Esophagus muscularis mucosa (tissue), 4 donors: ENCODE results near the gene UBA6.

ENCODE experiments used
- CTCF ChIP-seq, 3 experiments: fragments of 200-600 bp in 2 of 3; fragments of 450-650 bp in 1 of 3; sonication (generic) in 2 of 3; IDR thresholded peaks; one replicate each; pipeline ENCODE4 v1.5.1; 2017 to 2019; ENCODE audit warnings: antibody characterized with exemption in 3 of 3, mild to moderate bottlenecking in 2 of 3, moderate library complexity in 1 of 3
- EP300 ChIP-seq: sonication (generic); formaldehyde crosslinking; IDR thresholded peaks from one replicate; pipeline ENCODE4 v1.6.1; 2017; ENCODE audit warnings: antibody characterized with exemption
- POLR2A ChIP-seq: fragments of 450-650 bp; IDR thresholded peaks from one replicate; pipeline ENCODE4 v1.6.1; 2017; ENCODE audit warnings: antibody characterized with exemption, moderate library complexity, mild to moderate bottlenecking, low read depth
- POLR2AphosphoS5 ChIP-seq, 2 donors: sonication (generic); formaldehyde crosslinking; IDR thresholded peaks; one replicate each; pipeline ENCODE4 v1.6.1; 2017; ENCODE audit warnings: antibody characterized with exemption in 2 of 2

DNA sequence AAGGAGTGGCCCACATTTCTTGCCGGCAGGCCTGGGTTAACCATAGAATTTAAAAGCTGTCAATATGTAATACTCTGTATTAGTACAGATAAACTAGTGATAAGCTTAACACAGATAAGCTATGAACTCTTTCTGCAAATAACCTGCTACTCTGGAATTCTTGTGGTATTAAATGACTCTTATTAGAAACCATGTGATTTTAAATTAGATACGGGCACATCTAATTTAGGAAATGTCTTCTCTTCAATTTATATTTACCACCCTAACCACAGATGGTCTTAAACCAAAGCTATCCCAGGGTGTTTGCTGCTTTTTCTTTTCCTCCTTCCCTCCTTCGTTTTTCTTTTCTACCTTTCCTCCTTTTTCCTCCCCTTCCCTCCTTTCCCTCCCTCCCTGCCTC is 48.3 kb upstream of the UBA6 start:
- TF ChIP-seq CTCF (IDR thresholded peaks at IDR 0.05) (no peak), POLR2A (no peak), EP300 (no peak), POLR2AphosphoS5 (IDR thresholded peaks at IDR 0.05) (no peak)
